Caco-2 (cell line): ENCODE measurements around the gene KIFAP3. TPM values are rescaled to one million over a fixed set of nuclear protein-coding genes. Genes with fewer than 3 reads are reported as not detected.

Experiments used
- BruUV-seq: library from RNA; stranded (reverse); fragments of 400-500 nt; replicated peaks from 2 replicates; lab custom pipeline; 2021; lab: Mats Ljungman, UMichigan
- CTCF ChIA-PET: fragments of 300-600 bp; sonication (Branson Sonifier 250); formaldehyde crosslinking; loops from one replicate; lab custom pipeline; 2022; ENCODE audit warnings: antibody characterized with exemption; lab: Charles Lee
- POLR2A ChIA-PET: fragments of 300-600 bp; sonication (Branson Sonifier 250); formaldehyde crosslinking; loops from one replicate; lab custom pipeline; 2022; ENCODE audit warnings: antibody characterized with exemption; lab: Charles Lee
- DNase-seq, 2 experiments: peaks; one replicate each; pipeline versions ENCODE4 v3.0.0 to v3.0.0-alpha.2; 2020 to 2022
- H3K27me3 ChIP-seq: replicated peaks from 2 replicates; pipeline ENCODE4 v1.6.0; 2011; ENCODE audit warnings: low read length; ENCODE audit not compliant: control insufficient read depth, insufficient read depth
- H3K36me3 ChIP-seq: 2 replicates; pipeline ENCODE4 v1.5.1; 2011; ENCODE audit warnings: low read length; ENCODE audit not compliant: control insufficient read depth, insufficient read depth
- H3K4me1 ChIP-seq: fragments of 250-450 bp; sonication (Bioruptor Pico); 2 replicates; pipeline ENCODE4 v1.5.1; 2020; ENCODE audit warnings: mild to moderate bottlenecking
- H3K4me3 ChIP-seq: 2 replicates; pipeline ENCODE4 v1.5.1; 2011; ENCODE audit warnings: low read depth, mild to moderate bottlenecking, control low read depth, low read length
- H3K9me3 ChIP-seq: fragments of 250-450 bp; sonication (Bioruptor Pico); 2 replicates; pipeline ENCODE4 v1.5.1; 2020; ENCODE audit warnings: mild to moderate bottlenecking, moderate library complexity
- H3K27ac Mint-ChIP-seq: one replicate; pipeline ENCODE4 v1.8.0; 2022; ENCODE audit warnings: mixed read lengths; ENCODE audit not compliant: unreplicated experiment
- H3K27me3 Mint-ChIP-seq: one replicate; pipeline ENCODE4 v1.8.0; 2022; ENCODE audit warnings: mixed read lengths; ENCODE audit not compliant: insufficient read depth, unreplicated experiment
- H3K36me3 Mint-ChIP-seq: one replicate; pipeline ENCODE4 v1.8.0; 2022; ENCODE audit warnings: mild to moderate bottlenecking, mixed read lengths; ENCODE audit not compliant: insufficient read depth, unreplicated experiment
- H3K4me1 Mint-ChIP-seq: one replicate; pipeline ENCODE4 v1.8.0; 2022; ENCODE audit warnings: low read depth, mixed read lengths; ENCODE audit not compliant: unreplicated experiment
- H3K4me3 Mint-ChIP-seq: one replicate; pipeline ENCODE4 v1.8.0; 2022; ENCODE audit warnings: mild to moderate bottlenecking, moderate library complexity, mixed read lengths; ENCODE audit not compliant: unreplicated experiment
- H3K9me3 Mint-ChIP-seq: one replicate; pipeline ENCODE4 v1.8.0; 2022; ENCODE audit warnings: mixed read lengths; ENCODE audit not compliant: unreplicated experiment
- CTCF ChIP-seq, 2 experiments: fragments of 200-600 bp in 1 of 2; IDR thresholded peaks; 1 replicate in 1 of 2; 2 replicates in 1 of 2; pipeline versions ENCODE4 v1.5.1 to v1.8.0; 2011 to 2022; ENCODE audit warnings: antibody characterized with exemption in 1 of 2, control low read depth in 1 of 2, inconsistent platforms in 1 of 2, low read depth in 1 of 2, low read length in 1 of 2, mild to moderate bottlenecking in 1 of 2, moderate library complexity in 1 of 2; ENCODE audit not compliant: insufficient read depth in 1 of 2, severe bottlenecking in 1 of 2, unreplicated experiment in 1 of 2
- intact Hi-C: fragments of 100-400 bp; cut with micrococcal nuclease; formaldehyde crosslinking; loops from one replicate; pipeline ENCODE4 v1.10.0; 2022; ENCODE audit not compliant: unreplicated experiment
- total RNA-seq: library from RNA; stranded (reverse); gene quantifications from 2 replicates; pipeline ENCODE4 v1.2.3, GENCODE V29; 2022

Gene KIFAP3
- total RNA-seq, 1 experiment from 2014 or later: 10.9 TPM

GRCh38 chr1:169946206-169946605 is 128.3 kb downstream of the KIFAP3 start:
- no peak for DNase-seq
- Histone ChIP-seq H3K9me3 (no peaks in the 10 kb centered on the region), H3K27me3 (no peaks in the 10 kb centered on the region), H3K36me3 (no peaks in the 10 kb centered on the region), H3K4me1 (no peaks in the 10 kb centered on the region), H3K4me3 (no peak overlapping the region)
- CTCF ChIA-PET: interaction anchor here (0.6 kb wide), 1 partner anchor 1857 kb away, joined by 3 read pairs; no protein-coding TSS in a partner anchor
- intact Hi-C loops: no loop called here
- H3K4me3 Mint-ChIP-seq: no peak overlapping the region
- no peaks in the 10 kb centered on the region for H3K4me1 Mint-ChIP-seq
- POLR2A ChIA-PET: no interaction called here
- BruUV-seq: no TSS peak
- H3K9me3 Mint-ChIP-seq: no peaks in the 10 kb centered on the region
- no peaks in the 10 kb centered on the region for H3K36me3 Mint-ChIP-seq
- TF ChIP-seq CTCF (IDR thresholded peaks at IDR 0.05; ENCODE audit: insufficient read depth in 1 of 2, low read depth in 1 of 2, low read length in 1 of 2, severe bottlenecking in 1 of 2, unreplicated experiment in 1 of 2): no peak
- H3K27me3 Mint-ChIP-seq: no peaks in the 10 kb centered on the region
- no peak overlapping the region for H3K27ac Mint-ChIP-seq

- H3K9me3 ChIP-seq: no peaks in the 10 kb centered on the region
- no peaks in the 10 kb centered on the region for H3K36me3 ChIP-seq
- no TSS peak for BruUV-seq
- H3K4me1 ChIP-seq: no peaks in the 10 kb centered on the region
- Mint-ChIP-seq H3K4me3 (no peak overlapping the region), H3K4me1 (no peaks in the 10 kb centered on the region), H3K27ac (no peak overlapping the region), H3K27me3 (no peaks in the 10 kb centered on the region), H3K36me3 (no peaks in the 10 kb centered on the region), H3K9me3 (no peaks in the 10 kb centered on the region)
- POLR2A ChIA-PET: no interaction called here
- DNase-seq: no peak
- intact Hi-C loops: no loop called here
- CTCF ChIA-PET: no interaction called here
- no peak for TF ChIP-seq CTCF (IDR thresholded peaks at IDR 0.05; ENCODE audit: insufficient read depth in 1 of 2, low read depth in 1 of 2, low read length in 1 of 2, severe bottlenecking in 1 of 2, unreplicated experiment in 1 of 2)
- H3K27me3 ChIP-seq: no peaks in the 10 kb centered on the region
- no peak overlapping the region for H3K4me3 ChIP-seq
Observed at GRCh38 chr1:169945181-169945580, 129.3 kb downstream of the KIFAP3 start.

- H3K4me1 Mint-ChIP-seq: no peaks in the 10 kb centered on the region
- Histone ChIP-seq H3K36me3 (no peaks in the 10 kb centered on the region), H3K4me3 (no peak overlapping the region), H3K9me3 (no peaks in the 10 kb centered on the region), H3K4me1 (no peaks in the 10 kb centered on the region), H3K27me3 (no peaks in the 10 kb centered on the region)
- POLR2A ChIA-PET: no interaction called here
- BruUV-seq: no TSS peak
- H3K9me3 Mint-ChIP-seq: no peaks in the 10 kb centered on the region
- H3K36me3 Mint-ChIP-seq: no peaks in the 10 kb centered on the region
- H3K4me3 Mint-ChIP-seq: no peak overlapping the region
- DNase-seq: no peak
- intact Hi-C loops: no loop called here
- H3K27me3 Mint-ChIP-seq: no peaks in the 10 kb centered on the region
- H3K27ac Mint-ChIP-seq: no peak overlapping the region
- CTCF ChIA-PET: interaction anchor here (0.5 kb wide), 1 partner anchor 34 kb away, joined by 3 read pairs; no protein-coding TSS in a partner anchor
- TF ChIP-seq CTCF (IDR thresholded peaks at IDR 0.05; ENCODE audit: insufficient read depth in 1 of 2, low read depth in 1 of 2, low read length in 1 of 2, severe bottlenecking in 1 of 2, unreplicated experiment in 1 of 2): no peak
Observed at GRCh38 chr1:169944621-169945020, 129.9 kb downstream of the KIFAP3 start.
